ENCODE results near the gene AOPEP.

AOPEP gene

GRCh38 chr9:95073918-95074317 is 347.4 kb downstream of the AOPEP start:
- no peak overlapping the region for H3K4me3 ChIP-seq (ENCODE audit: low read depth, low read length)
- no peak for DNase-seq (ENCODE audit: low read depth)

- DNase-seq (ENCODE audit: low read depth) = no peak
- H3K4me3 ChIP-seq (ENCODE audit: low read depth, low read length) = no peak overlapping the region
Observed at GRCh38 chr9:95074632-95075031, 348.1 kb downstream of the AOPEP start.

GRCh38 chr9:95075700-95076099 is 349.2 kb downstream of the AOPEP start:
- no peak overlapping the region for H3K4me3 ChIP-seq (ENCODE audit: low read depth, low read length)
- DNase-seq (ENCODE audit: low read depth) = no peak

GRCh38 chr9:95076696-95077052 is 350.2 kb downstream of the AOPEP start:
- no peak overlapping the region for H3K4me3 ChIP-seq (ENCODE audit: low read depth, low read length)
- DNase-seq (ENCODE audit: low read depth) = no peak

GRCh38 chr9:95077053-95077765 is 350.7 kb downstream of the AOPEP start:
- H3K4me3 ChIP-seq (ENCODE audit: low read depth, low read length) = no peak overlapping the region
- no peak for DNase-seq (ENCODE audit: low read depth)

GRCh38 chr9:95077766-95078370 is 351.4 kb downstream of the AOPEP start:
- no peak for DNase-seq (ENCODE audit: low read depth)
- H3K4me3 ChIP-seq (ENCODE audit: low read depth, low read length) = no peak overlapping the region

- no peak overlapping the region for H3K4me3 ChIP-seq (ENCODE audit: low read depth, low read length)
- DNase-seq (ENCODE audit: low read depth) = no peak
Observed at GRCh38 chr9:95078511-95078910, 352.0 kb downstream of the AOPEP start.

GRCh38 chr9:95078939-95079338 is 352.4 kb downstream of the AOPEP start:
- DNase-seq (ENCODE audit: low read depth) = no peak
- no peak overlapping the region for H3K4me3 ChIP-seq (ENCODE audit: low read depth, low read length)

- H3K4me3 ChIP-seq (ENCODE audit: low read depth, low read length) = no peak overlapping the region
- no peak for DNase-seq (ENCODE audit: low read depth)
Observed at GRCh38 chr9:95079461-95079860, 353.0 kb downstream of the AOPEP start.

GRCh38 chr9:95080961-95081647 is 354.6 kb downstream of the AOPEP start:
- DNase-seq (ENCODE audit: low read depth) = no peak
- H3K4me3 ChIP-seq (ENCODE audit: low read depth, low read length) = no peak overlapping the region

GRCh38 chr9:95081998-95082397 is 355.5 kb downstream of the AOPEP start:
- DNase-seq (ENCODE audit: low read depth) = no peak

GRCh38 chr9:95082401-95083084 is 356.0 kb downstream of the AOPEP start:
- no peak overlapping the region for H3K4me3 ChIP-seq (ENCODE audit: low read depth, low read length)
- DNase-seq (ENCODE audit: low read depth) = no peak

More at GRCh38 chr9:95081998-95082397, 355.5 kb downstream of the AOPEP start:
- no peak overlapping the region for H3K4me3 ChIP-seq (ENCODE audit: low read depth, low read length)

- no peak for DNase-seq (ENCODE audit: low read depth)
- no peak overlapping the region for H3K4me3 ChIP-seq (ENCODE audit: low read depth, low read length)
Observed at GRCh38 chr9:95083086-95083768, 356.7 kb downstream of the AOPEP start.

GRCh38 chr9:95084254-95084934 is 357.9 kb downstream of the AOPEP start:
- no peak overlapping the region for H3K4me3 ChIP-seq (ENCODE audit: low read depth, low read length)
- no peak for DNase-seq (ENCODE audit: low read depth)

GRCh38 chr9:95085036-95085770 is 358.7 kb downstream of the AOPEP start:
- H3K4me3 ChIP-seq (ENCODE audit: low read depth, low read length) = no peak overlapping the region
- no peak for DNase-seq (ENCODE audit: low read depth)

- H3K4me3 ChIP-seq (ENCODE audit: low read depth, low read length) = no peak overlapping the region
- DNase-seq (ENCODE audit: low read depth) = no peak
Observed at GRCh38 chr9:95085861-95086563, 359.5 kb downstream of the AOPEP start.

- DNase-seq (ENCODE audit: low read depth) = no peak
- no peak overlapping the region for H3K4me3 ChIP-seq (ENCODE audit: low read depth, low read length)
Observed at GRCh38 chr9:95086564-95086955, 360.1 kb downstream of the AOPEP start.

GRCh38 chr9:95087659-95088242 is 361.3 kb downstream of the AOPEP start:
- no peak overlapping the region for H3K4me3 ChIP-seq (ENCODE audit: low read depth, low read length)
- no peak for DNase-seq (ENCODE audit: low read depth)
